C1 segment of cervical spinal cord (tissue), 14 donors: ENCODE results near the gene PDLIM5.

ENCODE experiments used
- DNase-seq, 14 donors: peaks; one replicate each; lab custom pipeline; 2025; lab: John Stamatoyannopoulos, UW

PDLIM5 gene

GRCh38 chr4:94426783-94427182 is 25.0 kb upstream of the PDLIM5 start:
- DNase-seq = no peak

DNA sequence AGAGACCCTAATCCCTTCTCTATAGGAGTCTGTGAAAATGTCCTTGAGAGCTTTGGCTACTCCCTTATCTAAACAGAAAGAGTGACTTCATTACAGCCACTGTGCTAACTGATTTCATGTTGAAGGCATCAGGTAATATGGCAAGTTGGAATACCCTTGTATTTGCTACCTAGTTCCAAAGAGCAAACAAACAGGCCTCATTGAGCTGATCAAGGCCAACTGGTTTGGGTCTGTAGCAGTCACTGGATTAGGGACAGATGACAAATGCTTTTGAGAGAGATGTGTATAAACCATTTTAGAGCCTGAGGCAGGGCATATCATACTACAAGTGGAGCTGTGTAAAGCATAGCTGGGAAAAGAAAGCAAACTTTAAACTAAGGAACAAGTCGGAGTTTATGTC is 22.9 kb upstream of the PDLIM5 start:
- no peak for DNase-seq

- DNase-seq = no peak
Measured at GRCh38 chr4:94430406-94430805, 21.3 kb upstream of the PDLIM5 start.

DNA sequence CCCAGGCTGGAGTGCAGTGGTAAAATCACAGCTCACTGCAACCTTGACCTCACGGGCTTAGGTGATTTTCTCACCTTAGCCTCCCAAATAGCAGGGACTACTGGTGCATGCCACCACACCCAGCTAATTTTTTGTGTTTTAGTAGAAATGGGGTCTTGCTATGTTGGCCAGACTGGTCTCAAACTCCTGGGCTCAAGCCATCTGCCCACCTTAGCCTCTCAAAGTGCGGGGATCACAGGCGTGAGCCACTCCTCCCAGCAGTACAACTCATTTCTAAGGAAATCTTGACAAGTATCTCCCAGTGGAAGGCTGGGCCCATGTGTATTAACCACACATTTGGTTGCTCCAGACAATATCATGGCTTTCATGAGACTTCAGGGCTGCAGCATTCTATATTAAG is 20.4 kb upstream of the PDLIM5 start:
- no peak for DNase-seq

DNA sequence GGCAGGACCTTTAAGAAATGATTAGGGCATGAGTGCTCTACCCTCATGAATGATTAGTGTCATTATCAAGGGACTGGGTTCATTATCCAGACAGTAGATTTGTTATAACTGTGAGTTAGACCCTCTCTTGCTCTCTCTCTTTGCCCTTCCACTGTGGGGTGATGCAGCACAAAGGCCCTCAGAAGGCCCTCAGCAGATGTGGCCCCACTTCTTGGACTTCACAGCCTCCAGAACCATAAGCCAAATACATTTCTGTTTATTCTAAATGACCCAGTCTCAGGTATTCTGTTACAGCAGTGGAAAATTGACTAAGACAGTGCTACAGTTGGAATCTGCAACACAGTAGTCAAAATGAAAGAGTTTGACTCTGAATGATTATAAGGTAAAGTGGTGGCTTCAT is 17.2 kb upstream of the PDLIM5 start:
- DNase-seq = no peak

- DNase-seq = no peak
Measured at GRCh38 chr4:94435874-94436273, 15.9 kb upstream of the PDLIM5 start.

DNA sequence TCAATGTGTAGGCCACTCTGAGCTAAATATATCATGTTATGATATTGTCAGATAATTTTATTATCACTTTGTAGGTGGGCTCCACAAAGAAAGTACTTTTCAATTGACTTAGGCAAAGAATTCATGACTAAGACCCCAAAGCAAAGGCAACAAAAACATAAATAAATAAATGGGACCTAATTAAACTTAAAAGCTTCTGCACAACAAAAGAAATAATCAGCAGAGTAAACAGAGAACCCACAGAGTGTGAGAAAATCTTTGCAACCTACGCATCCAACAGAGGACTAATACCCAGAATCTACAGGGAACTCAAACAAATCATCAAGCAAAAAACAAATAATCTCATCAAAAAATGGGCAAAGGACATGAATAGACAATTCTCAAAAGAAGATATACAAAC is 15.2 kb upstream of the PDLIM5 start:
- DNase-seq = no peak

DNA sequence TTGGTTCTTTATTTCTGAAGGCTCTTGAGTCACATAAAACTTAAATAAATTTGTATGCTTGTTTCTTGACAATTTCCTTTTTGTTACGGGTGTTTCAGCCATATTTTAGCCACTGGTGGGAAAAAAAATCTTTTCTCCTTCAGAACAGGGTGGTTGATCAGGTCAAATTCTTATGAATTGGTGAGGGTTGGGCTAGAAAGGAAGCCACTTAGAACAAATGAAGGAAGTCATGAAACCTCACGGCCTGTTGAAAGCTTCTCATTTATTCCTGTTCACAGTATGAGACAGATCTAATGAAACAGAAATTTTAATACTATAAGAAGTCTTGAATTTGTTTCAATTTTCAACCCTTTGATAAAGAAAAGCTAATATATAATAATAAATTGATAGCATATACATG is 12.1 kb upstream of the PDLIM5 start:
- DNase-seq = no peak

DNA sequence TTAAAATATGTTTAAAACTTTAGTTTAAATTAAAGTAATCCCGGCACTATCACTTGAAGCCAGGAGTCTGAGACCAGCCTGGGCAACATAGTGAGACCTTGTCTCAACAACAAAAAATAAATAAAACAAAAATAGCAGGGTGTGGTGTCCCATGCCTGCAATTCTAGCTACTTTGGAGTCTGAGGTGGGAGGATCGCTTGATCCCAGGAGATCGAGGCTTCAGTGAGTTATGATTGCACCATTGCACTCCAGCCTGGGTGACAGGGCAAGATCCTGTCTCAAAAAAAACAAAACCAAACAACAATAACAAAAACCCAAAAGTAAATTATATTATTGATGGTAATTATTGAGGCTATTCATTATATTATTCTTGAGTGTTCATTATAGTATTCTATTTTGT is 9.9 kb upstream of the PDLIM5 start:
- DNase-seq = no peak

GRCh38 chr4:94442251-94442650 is 9.5 kb upstream of the PDLIM5 start:
- DNase-seq = no peak

GRCh38 chr4:94446386-94446785 is 5.4 kb upstream of the PDLIM5 start:
- no peak for DNase-seq

DNA sequence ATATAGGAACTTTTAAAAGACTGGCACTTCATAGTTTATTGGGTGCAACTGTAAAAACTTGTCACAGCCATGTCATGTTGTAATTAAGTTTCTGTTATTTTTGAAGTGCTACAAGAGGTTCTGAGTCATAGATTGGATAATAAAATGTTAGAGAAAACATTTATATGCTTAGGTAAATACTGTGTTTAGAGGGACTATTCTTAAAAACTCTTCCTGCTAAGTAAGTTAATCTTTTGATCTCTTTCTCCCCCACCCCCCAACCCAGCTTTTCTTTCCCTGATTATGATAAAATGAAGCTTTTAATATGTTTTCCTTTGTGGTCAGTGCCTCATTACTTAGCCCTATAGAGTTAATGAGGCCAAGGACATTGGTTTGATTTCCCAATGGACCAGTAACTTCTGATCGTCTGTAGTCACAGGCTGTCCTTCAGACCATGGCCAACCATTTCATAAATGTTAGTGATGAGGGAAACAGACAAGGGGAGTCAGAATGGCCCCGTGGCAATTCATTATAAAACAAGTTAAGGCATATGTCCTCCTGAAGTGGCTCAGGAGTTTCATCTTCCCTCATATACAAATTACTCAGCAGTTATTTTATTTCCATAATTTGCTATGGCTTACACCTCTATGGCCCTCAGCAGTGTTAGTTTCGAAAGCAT is 3.9 kb upstream of the PDLIM5 start:
- DNase-seq = no peak

DNA sequence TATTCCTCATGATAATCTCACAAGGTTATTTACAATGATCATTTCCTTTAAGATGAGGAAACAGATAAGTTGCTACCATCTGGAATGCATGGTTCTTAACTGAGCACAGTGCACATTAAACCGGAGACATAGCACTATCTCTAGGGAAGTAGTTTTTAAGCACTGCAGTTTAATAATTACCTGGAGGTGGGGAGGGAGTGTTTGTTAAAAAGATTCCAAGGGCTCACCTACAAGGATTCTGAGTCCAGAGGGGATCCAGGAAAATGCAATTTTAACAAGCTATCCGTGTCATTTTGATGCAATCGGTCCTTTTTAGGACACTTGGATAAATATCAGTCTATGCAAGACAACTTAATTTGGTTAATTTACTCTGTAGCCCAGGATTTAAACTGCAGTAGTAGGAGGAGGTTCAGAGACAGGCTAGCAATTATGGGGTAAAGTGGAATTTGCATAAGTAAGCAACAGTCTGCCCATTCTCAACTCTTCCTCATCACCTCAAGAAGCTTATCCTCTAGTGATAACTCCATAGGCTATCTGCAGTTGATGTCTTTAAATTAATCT is 2.8 kb upstream of the PDLIM5 start:
- no peak for DNase-seq

- DNase-seq = no peak
Measured at GRCh38 chr4:94451051-94451694, 569 bp upstream of the PDLIM5 start.

- DNase-seq = peak in 11 of 14 donors; percentile 13 to 59 (median 42)
Measured at GRCh38 chr4:94452476-94453371, 982 bp downstream of the PDLIM5 start.

DNA sequence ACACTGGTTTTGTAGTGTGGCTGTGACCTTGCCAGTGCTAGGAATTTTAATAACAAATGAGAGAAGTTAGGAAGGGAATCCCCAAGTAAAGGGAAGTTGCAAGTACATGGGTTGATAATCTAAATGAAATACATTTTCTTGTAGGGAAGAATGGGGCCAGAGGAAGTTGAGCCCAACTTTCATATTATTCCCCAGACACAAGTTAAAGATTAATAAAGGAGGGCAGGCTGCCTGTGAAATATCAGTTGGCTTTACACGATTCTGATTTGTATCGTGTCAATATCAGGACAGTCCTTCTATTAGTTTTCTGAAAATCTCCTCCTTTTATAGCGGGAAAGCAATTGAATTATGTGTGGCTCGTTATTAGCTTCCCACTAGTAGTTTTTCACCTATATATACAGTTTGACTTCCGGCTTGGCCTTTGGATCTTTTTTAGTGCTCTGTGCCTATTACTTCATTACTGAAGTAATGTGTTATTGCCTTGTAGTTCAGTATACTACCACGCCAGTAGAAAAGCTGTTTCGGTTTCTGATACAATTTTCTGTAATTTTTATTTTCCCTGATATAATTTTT is 1.7 kb downstream of the PDLIM5 start:
- DNase-seq = no peak

DNA sequence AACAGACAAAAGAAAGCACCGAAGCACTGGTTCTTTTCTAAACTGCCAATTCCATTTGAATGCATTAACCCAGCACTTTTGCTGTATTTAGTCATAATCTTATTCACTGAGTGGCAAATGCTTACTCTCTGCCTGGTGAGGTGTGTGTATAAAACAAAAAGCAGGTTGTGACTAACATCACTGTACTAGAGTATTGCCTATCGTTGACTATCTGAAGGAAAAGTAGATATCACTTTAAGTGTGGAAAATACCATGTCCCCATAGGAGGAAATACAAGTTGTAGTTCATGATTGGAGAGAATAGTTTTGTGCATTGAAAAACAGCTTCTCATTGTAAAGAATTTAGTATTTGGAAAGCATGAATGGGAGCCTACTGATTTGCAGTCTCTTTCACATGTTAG is 2.7 kb downstream of the PDLIM5 start:
- no peak for DNase-seq

DNA sequence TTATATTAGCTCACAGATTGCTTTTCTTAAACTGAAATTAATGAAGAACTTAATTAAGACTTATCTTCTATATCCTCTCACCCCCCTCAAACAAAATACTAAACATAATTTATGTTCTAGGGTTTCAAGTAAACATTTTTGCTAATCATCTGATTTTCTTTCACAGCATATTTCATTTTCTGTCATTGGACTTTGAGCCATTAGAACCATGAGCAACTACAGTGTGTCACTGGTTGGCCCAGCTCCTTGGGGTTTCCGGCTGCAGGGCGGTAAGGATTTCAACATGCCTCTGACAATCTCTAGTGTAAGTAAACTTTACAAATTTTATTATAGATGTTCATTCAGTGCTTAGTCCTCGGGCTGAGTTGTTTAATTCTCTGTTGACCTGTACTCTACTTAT is 3.3 kb downstream of the PDLIM5 start:
- peak in 1 of 14 donors; percentile 5 for DNase-seq

DNA sequence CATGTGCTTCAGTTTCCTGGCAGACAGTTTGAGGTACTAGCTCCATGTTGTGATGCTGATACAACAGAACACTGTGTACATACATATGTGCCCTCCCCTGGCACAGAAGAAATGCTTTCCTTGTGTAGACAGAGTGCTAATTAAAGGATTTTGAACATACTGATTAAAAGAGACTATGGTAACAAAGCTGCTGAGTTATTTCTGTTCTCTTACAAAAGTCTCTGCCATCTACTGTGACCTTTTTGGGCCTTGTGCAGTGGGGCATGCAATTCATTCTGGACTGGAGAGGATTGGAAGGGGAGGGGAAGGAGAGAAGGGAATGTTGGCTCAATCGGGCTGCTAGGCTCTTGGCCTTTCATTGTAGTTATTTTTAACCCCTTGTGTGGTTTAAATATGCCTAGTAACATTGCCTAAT is 6.0 kb downstream of the PDLIM5 start:
- peak in 3 of 14 donors; percentile 7 to 15 (median 9) for DNase-seq

DNA sequence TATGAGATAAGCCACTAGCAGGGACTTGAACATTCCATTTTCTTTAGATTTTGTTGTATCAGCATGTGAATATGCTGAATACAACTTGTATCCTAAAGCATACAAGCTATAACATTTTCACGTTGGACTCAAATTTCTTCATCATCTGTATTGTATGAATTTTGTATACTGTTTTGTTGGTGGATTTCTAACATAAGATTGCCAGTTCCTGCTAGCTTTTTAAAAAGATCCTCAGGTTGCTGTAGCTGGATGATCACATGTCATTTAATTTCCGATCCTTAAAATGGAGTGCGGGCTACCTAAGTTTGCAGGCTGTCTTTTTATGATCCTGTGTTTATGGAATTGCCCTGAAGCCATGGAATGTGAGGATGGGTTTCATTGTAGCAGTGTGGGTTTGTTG is 6.9 kb downstream of the PDLIM5 start:
- DNase-seq = no peak

- no peak for DNase-seq
Measured at GRCh38 chr4:94459462-94460161, 7.9 kb downstream of the PDLIM5 start.
